Activated T-helper 2 cell treated with anti-CD3 and anti-CD28 coated beads, Interferon-gamma antibody, Interleukin-2, Interleukin-4, amounts not matched to agents 10 μg/mL and 5 μg/mL and 100 μg/mL, durations not matched to agents 14 hours and 24 hours and 36 hours (primary cell): ENCODE results near the gene TMEM86A. TPM values are rescaled to one million over a fixed set of nuclear protein-coding genes. Genes with fewer than 3 reads are reported as not detected.
A peak's percentile ranks its signal among the peaks of the same experiment; 100 is the strongest.
"Not testable (repeated sequence)": the region's sequence is repeated elsewhere in the genome, so short reads cannot be mapped to it uniquely, and the experiment has no call there.

ENCODE experiments used
- DNase-seq: peaks from one replicate; pipeline ENCODE4 v3.0.0; 2021; ENCODE audit warnings: low spot score
- H3K27ac Mint-ChIP-seq: one replicate; pipeline ENCODE4 v1.8.0; 2021; ENCODE audit warnings: mixed read lengths
- H3K27me3 Mint-ChIP-seq: one replicate; pipeline ENCODE4 v1.8.0; 2021; ENCODE audit warnings: low read depth, mixed read lengths
- H3K36me3 Mint-ChIP-seq: one replicate; pipeline ENCODE4 v1.8.0; 2021; ENCODE audit warnings: low read depth, mixed read lengths
- H3K4me1 Mint-ChIP-seq: one replicate; pipeline ENCODE4 v1.8.0; 2021; ENCODE audit warnings: low read depth, mixed read lengths
- H3K4me3 Mint-ChIP-seq: one replicate; pipeline ENCODE4 v1.8.0; 2021; ENCODE audit warnings: low read depth, mild to moderate bottlenecking, moderate library complexity, mixed read lengths
- H3K9me3 Mint-ChIP-seq: one replicate; pipeline ENCODE4 v1.8.0; 2021; ENCODE audit warnings: mixed read lengths
- intact Hi-C: fragments of 100-400 bp; cut with micrococcal nuclease; formaldehyde crosslinking; loops from one replicate; pipeline ENCODE4 v1.15.1; 2023
- total RNA-seq: library from RNA; stranded (reverse); gene quantifications from 2 replicates; pipeline ENCODE4 v1.2.3, GENCODE V29; 2022

TMEM86A gene
- total RNA-seq, 1 donor from 2014 or later, result 0.11 TPM

DNA sequence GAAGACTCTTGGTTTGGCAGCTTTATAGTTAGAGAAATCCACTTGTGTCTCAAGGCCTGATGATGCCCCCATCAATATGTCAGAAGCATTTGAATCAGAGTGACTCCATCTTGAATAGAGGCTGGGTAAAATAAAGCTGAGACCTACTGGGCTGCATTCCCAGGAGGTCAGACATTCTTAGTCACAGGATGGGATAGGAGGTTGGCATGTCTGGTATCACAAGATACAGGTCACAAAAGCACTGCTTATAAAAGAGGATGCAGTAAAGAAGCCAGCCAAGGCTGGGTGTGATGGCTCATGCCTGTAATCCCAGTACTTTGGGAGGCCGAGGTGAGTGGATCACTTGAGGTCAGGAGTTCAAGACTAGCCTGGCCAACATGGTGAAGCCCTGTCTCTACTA, 16.6 kb upstream of the TMEM86A start:
- not testable (repeated sequence) for H3K36me3 Mint-ChIP-seq
- H3K27me3 Mint-ChIP-seq, result peaks cover 11% of the 10 kb centered on the region

DNA sequence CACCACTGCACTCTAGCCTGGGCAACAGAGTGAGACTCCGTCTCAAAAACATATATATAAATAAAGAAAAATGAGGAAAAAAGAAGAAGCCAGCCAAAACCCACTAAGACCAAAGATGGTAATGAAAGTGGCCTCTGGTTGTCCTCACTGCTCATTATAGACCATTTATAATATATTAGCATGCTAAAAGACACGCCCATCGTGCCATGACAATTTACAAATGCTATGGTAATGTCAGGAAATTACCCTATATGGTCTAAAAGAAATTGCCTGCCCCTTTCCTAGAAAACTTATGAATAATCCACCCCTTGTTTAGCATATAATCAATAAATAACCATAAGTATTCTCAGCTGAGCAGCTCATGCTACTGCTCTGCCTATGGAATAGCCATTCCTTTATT, 16.1 kb upstream of the TMEM86A start:
- Mint-ChIP-seq H3K27ac (no peak overlapping the region), H3K4me1 (no peaks in the 10 kb centered on the region), H3K9me3 (no peaks in the 10 kb centered on the region), H3K27me3 (peaks cover 11% of the 10 kb centered on the region), H3K4me3 (no peak overlapping the region), H3K36me3 (no peaks in the 10 kb centered on the region)
- no peak for DNase-seq
- intact Hi-C loops, result no loop called here

More for the DNA sequence above, 16.6 kb upstream of the TMEM86A start:
- intact Hi-C loops, H3K27ac Mint-ChIP-seq, DNase-seq, H3K4me3 Mint-ChIP-seq, H3K4me1 Mint-ChIP-seq, H3K9me3 Mint-ChIP-seq: not testable (repeated sequence)

DNA sequence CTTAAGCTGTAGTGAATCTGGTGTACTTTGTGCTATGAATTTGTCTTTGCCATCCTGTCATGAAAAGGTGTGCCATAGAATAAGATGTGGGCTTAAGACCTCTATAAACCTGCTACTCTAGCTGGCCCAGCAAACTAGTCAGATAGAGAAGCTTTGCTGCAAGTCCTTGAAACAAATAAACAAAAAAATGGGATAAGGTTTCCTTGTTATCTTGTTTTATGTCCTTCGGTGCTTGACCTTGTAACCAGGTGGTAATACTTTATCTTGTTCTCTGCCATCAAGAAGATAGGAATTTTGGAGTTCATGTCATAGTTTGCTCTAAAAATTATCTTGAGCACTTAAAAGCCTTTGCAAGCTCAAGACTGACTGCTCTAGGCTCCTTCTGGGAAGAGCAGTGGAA, 14.3 kb upstream of the TMEM86A start:
- Mint-ChIP-seq H3K9me3 (no peaks in the 10 kb centered on the region), H3K27me3 (peaks cover 11% of the 10 kb centered on the region), H3K4me3 (no peak overlapping the region), H3K4me1 (no peaks in the 10 kb centered on the region), H3K27ac (no peak overlapping the region), H3K36me3 (no peaks in the 10 kb centered on the region)
- no peak for DNase-seq
- intact Hi-C loops, result no loop called here

DNA sequence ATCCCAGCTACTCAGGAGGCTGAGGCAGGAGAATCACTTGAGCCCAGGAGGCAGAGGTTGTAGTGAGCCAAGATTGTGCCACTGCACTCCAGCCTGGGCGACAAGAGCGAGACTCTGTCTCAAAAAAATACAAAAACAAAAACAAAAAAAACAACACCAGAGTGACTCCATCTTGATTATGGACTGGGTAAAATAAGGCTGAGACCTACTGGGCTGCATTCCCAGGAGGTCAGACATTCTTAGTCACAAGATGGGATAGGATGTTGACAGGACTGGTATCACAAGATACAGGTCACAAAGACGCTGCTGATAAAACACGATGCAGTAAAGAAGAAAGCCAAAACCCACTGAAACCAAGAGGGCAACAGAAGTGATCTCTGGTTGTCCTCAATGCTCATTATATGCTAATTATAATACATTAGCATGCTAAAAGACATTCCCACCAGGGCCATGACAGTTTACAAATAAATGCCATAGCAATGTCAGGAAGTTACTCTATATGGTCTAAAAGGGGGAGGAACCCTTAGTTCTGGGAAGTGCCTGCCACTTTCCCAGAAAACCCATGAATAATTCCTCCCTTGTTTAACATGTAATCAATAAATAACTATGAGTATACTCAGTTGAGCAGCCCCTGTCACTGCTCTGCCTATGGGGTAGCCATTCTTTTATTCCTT, 7.0 kb upstream of the TMEM86A start:
- DNase-seq, intact Hi-C loops, H3K27ac Mint-ChIP-seq, H3K4me3 Mint-ChIP-seq, H3K4me1 Mint-ChIP-seq, H3K27me3 Mint-ChIP-seq, H3K36me3 Mint-ChIP-seq, H3K9me3 Mint-ChIP-seq: not testable (repeated sequence)

DNA sequence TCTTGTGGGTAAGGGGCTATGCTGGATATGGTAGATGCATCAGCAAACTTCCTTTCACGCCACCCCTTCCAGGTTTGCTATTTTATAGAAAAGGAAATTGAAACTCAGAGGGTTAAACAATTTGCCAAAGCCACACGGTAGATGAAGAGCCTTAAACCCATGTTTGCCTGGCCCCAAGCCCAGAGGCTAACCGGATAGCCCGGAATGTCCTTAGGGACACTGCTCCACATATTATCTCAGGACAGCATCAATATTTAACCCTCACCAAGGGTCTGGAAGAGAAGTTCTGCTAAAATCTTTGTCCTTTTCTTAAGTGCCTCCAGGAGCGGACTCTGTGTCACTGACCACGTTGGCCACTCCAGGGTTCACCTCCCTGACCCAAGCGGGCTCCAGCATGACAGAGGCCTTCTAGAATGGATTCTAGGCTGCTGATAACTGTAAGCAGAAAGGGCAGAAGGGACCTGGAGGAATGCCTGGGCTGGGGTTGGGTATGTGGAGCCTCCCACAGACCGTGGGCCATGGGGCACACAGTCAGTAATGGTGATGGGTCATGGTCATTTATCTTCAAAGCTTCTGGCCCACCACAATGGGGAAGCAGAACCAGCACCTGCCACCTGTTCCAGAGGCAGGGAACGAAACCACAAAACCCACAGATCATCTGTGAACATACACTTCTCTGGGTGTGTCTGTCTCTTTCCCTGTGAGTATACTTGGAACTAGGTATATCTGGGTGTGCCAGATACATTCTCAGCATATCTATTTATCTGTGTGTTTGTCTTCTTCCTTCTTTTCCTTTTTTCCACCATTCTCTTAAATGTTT, 5.4 kb upstream of the TMEM86A start:
- Mint-ChIP-seq H3K9me3 (no peaks in the 10 kb centered on the region), H3K36me3 (no peaks in the 10 kb centered on the region), H3K4me1 (peaks cover 9% of the 10 kb centered on the region), H3K27me3 (peaks cover 3% of the 10 kb centered on the region), H3K27ac (no peak overlapping the region), H3K4me3 (no peak overlapping the region)
- no peak for DNase-seq
- intact Hi-C loops, result no loop called here

DNA sequence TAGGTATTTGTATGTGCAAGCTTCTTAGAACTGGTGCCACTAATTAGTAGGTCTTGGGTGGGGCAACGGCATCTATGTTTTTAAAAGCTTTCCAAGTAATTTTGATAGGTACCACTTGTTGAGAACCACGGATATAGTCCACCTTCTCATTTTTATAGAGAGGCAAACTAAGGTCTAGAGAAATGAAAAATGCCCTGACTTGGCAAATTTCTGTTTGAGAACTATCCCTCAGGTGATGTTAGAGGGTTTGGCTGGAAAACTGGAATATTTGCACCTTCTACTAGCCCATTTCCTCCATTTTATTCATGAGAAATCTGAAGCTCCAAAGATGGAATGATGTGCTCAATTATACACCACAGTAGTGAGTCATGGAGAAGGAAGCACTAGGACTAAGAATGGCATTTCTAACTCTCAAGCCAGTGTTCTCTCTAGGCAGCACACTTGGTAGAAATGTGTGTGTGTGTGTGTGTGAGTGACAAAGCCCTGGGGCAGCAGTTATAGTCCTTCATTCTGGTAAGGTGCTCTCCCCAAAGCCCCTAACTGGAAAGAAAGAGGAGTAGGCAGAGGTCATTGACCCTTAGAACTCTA, 1.8 kb upstream of the TMEM86A start:
- H3K36me3 Mint-ChIP-seq, result no peaks in the 10 kb centered on the region
- H3K4me3 Mint-ChIP-seq, result no peak overlapping the region
- DNase-seq, result no peak
- peaks cover 17% of the 10 kb centered on the region for H3K4me1 Mint-ChIP-seq
- H3K27me3 Mint-ChIP-seq, result peaks cover 24% of the 10 kb centered on the region
- intact Hi-C loops, result no loop called here
- no peaks in the 10 kb centered on the region for H3K9me3 Mint-ChIP-seq
- no peak overlapping the region for H3K27ac Mint-ChIP-seq

DNA sequence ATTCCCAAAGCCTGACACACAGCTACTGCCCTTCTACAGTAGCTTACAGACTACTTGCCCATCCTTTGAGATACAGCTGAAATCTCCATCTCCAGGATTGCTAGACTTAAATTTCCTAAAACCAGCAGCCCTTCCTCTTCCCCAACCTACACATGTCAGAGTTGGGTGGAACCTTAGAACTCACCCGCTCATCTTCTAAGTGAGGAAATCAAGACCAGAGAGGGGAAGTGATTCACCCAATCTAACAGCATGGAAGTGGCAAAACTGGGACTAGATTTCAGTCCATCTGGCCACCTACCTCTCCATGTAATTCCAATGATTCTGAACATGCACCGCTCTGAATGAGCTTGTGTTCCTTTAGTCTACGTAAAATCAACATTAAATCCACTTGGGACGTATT, 1.0 kb upstream of the TMEM86A start:
- peaks cover 26% of the 10 kb centered on the region for H3K27me3 Mint-ChIP-seq
- no peak overlapping the region for H3K27ac Mint-ChIP-seq
- H3K4me3 Mint-ChIP-seq, result no peak overlapping the region
- no peaks in the 10 kb centered on the region for H3K9me3 Mint-ChIP-seq
- H3K36me3 Mint-ChIP-seq, result no peaks in the 10 kb centered on the region
- H3K4me1 Mint-ChIP-seq, result peaks cover 17% of the 10 kb centered on the region
- intact Hi-C loops, result no loop called here
- no peak for DNase-seq

DNA sequence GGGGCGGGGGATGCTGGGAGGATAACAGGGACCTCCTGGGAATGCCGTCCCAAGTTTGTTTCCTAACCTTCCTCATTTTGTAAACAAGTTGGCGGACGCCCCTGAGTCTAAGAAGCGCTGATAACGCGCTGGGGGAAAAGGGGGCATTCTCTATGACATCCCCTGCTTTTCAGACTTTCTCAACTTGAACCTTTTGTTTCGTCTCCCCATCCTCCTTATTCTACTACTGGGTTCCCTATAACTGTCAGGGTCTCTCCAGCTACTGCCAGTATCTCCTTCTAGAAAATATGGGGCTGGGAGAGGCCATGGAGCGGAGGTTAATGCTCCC, 654 bp downstream of the TMEM86A start:
- H3K27me3 Mint-ChIP-seq, result peaks cover 38% of the 10 kb centered on the region
- intact Hi-C loops, result no loop called here
- no peak for DNase-seq
- H3K36me3 Mint-ChIP-seq, result no peaks in the 10 kb centered on the region
- no peaks in the 10 kb centered on the region for H3K9me3 Mint-ChIP-seq
- peaks cover 10% of the 10 kb centered on the region for H3K4me1 Mint-ChIP-seq
- no peak overlapping the region for H3K27ac Mint-ChIP-seq
- H3K4me3 Mint-ChIP-seq, result peak overlapping the region; percentile 66

DNA sequence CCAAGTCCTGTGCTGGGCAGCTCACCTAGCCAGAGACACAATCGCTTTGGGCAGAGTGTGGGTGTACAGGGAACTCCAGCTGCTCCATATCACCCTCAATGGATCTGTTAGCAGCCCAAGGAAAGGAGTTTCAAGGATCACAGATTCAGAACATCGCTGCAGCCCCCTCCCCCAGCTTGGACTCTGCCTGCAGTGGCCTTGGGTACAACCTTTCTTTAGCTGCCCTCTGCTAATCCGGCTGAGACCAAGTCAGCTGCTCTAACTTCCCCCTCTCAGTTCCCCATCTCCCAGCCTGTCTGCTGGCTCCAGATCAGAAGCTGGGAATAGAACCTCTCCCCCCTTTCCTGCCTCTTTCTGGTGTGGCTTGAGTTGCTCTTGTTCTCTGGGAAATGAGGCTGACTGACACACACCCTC, 1.3 kb downstream of the TMEM86A start:
- intact Hi-C loops, result no loop called here
- DNase-seq, result no peak
- H3K27ac Mint-ChIP-seq, result no peak overlapping the region

DNA sequence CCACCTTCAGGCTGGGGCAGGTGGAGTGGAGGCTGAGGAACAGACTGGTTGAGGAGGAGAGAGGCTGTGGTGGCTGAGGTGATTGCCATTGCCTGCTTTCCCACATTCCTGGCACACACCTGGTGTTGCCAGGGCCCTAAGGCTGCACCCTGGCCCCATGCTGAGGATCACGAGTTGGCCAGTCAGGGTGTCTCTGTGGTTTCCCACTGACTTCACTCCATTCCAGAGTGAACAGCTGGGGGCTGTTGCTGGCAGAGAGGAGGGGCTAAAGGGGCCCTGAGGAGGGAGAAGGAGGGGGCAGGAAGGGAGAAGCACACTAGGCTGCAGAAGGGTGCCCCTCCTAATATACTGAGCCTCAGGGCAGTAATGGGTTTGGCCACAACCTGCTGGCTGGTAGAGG, 1.8 kb downstream of the TMEM86A start:
- intact Hi-C loops, result no loop called here
- H3K27me3 Mint-ChIP-seq, result peaks cover 48% of the 10 kb centered on the region
- no peaks in the 10 kb centered on the region for H3K9me3 Mint-ChIP-seq
- H3K27ac Mint-ChIP-seq, result no peak overlapping the region
- H3K36me3 Mint-ChIP-seq, result no peaks in the 10 kb centered on the region
- peak overlapping the region; percentile 66 for H3K4me3 Mint-ChIP-seq
- no peak for DNase-seq
- peaks cover 16% of the 10 kb centered on the region for H3K4me1 Mint-ChIP-seq

More for the DNA sequence above, 1.3 kb downstream of the TMEM86A start:
- Mint-ChIP-seq H3K4me3 (peak overlapping the region; percentile 66), H3K27me3 (peaks cover 43% of the 10 kb centered on the region), H3K9me3 (no peaks in the 10 kb centered on the region), H3K4me1 (peaks cover 11% of the 10 kb centered on the region), H3K36me3 (no peaks in the 10 kb centered on the region)

DNA sequence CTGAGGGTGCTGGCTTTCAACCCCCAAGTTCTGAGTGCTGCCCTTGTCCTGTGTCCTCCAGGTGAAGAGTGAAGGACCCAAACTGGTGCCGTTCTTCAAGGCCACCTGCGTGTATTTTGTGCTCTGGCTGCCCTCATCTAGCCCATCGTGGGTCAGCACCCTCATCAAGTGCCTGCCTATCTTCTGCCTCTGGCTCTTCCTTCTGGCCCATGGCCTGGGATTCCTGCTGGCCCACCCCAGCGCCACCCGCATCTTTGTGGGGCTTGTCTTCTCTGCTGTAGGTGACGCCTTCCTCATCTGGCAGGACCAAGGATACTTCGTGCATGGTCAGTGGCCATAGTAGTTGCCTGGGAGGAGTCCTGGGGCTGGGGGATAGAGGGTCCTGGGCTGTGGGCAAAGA, 2.3 kb downstream of the TMEM86A start:
- Mint-ChIP-seq H3K27me3 (peaks cover 50% of the 10 kb centered on the region), H3K9me3 (no peaks in the 10 kb centered on the region), H3K36me3 (no peaks in the 10 kb centered on the region), H3K4me1 (peaks cover 17% of the 10 kb centered on the region), H3K27ac (no peak overlapping the region), H3K4me3 (no peak overlapping the region)
- intact Hi-C loops, result no loop called here
- DNase-seq, result no peak

DNA sequence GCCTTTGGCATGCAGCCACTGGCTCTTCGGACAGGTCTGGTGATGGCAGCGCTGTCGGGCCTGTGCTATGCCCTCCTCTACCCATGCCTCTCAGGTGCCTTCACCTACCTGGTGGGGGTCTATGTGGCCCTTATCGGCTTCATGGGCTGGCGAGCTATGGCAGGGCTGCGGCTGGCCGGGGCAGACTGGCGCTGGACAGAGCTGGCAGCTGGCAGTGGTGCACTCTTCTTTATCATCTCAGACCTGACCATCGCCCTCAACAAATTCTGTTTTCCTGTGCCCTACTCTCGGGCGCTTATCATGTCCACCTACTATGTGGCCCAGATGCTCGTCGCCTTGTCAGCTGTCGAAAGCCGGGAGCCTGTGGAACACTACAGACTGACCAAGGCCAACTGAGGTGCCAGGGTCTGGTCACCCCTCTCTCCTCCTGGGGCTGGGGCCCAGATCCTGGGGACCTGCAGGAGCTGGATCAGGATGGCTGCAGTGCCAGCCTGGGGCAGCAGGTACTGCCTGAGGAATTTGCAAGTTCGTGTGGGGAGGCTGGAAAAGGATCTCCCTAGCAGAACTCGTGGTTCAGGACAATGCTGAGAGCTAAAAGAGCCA, 3.1 kb downstream of the TMEM86A start:
- no peak overlapping the region for H3K27ac Mint-ChIP-seq
- no peak overlapping the region for H3K4me3 Mint-ChIP-seq
- peaks cover 22% of the 10 kb centered on the region for H3K4me1 Mint-ChIP-seq
- intact Hi-C loops, result no loop called here
- no peaks in the 10 kb centered on the region for H3K36me3 Mint-ChIP-seq
- peaks cover 55% of the 10 kb centered on the region for H3K27me3 Mint-ChIP-seq
- no peaks in the 10 kb centered on the region for H3K9me3 Mint-ChIP-seq
- no peak for DNase-seq
